GM12865 (cell line): ENCODE results near the gene IFITM2.

Source experiments
- DNase-seq: peaks from one replicate; pipeline ENCODE4 v3.0.0; 2010; ENCODE audit warnings: low read depth
- H3K4me3 ChIP-seq: 2 replicates; pipeline ENCODE4 v1.5.1; 2011; ENCODE audit warnings: mild to moderate bottlenecking, low read depth, low read length, control low read depth
- TF ChIP-seq, protein P1 (sequence below): IDR thresholded peaks from 2 replicates; pipeline ENCODE4 v1.5.1; 2011; ENCODE audit warnings: low read length, control low read depth, low read depth, inconsistent platforms; ENCODE audit not compliant: insufficient read depth; ENCODE audit errors: missing control alignments

IFITM2 gene

DNA sequence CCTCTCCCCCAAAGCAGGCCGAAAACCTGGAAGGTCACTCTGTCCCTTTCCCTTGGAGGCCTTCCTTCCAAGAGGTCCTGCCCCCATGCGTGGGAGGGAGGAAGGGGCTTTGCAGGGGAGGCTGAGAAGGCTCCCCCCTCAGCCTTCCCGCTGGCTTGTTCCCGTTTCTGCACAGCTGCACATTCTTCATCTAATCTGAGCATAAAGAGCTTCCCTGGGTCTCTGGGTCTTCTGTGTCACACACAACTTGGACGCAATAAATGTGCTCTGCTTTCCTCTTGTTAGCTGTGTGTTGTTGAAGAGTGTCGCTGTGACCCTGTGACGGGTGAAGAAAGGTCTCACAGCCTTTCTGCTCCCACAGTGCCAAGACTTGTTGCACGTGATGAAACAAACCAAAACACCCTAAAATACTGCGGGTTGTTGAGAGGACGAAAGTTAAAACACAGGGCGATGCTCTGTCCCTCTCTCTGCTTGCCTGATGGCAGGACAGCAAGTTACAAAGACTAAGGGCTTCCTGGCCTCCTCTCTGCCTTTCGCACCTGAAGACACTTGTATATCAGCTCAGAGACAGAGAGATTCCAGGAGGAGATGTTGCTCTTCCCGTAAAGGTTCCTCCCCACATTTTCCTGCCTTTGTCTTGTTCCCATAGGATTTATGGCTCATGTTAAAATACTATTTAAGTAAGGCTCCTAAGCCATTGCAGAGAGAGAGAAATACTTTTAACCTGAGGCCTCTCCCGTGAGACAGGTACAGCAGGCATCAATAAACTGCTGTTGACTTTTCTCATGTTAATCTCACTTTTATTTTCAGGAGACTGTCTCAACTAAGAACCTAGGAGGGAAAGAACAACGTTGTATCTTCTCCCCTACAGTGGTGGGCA lies 28.4 kb downstream of the IFITM2 start:
- DNase-seq = no peak
- no peak overlapping the region for H3K4me3 ChIP-seq
- TF ChIP-seq, protein P1, sequence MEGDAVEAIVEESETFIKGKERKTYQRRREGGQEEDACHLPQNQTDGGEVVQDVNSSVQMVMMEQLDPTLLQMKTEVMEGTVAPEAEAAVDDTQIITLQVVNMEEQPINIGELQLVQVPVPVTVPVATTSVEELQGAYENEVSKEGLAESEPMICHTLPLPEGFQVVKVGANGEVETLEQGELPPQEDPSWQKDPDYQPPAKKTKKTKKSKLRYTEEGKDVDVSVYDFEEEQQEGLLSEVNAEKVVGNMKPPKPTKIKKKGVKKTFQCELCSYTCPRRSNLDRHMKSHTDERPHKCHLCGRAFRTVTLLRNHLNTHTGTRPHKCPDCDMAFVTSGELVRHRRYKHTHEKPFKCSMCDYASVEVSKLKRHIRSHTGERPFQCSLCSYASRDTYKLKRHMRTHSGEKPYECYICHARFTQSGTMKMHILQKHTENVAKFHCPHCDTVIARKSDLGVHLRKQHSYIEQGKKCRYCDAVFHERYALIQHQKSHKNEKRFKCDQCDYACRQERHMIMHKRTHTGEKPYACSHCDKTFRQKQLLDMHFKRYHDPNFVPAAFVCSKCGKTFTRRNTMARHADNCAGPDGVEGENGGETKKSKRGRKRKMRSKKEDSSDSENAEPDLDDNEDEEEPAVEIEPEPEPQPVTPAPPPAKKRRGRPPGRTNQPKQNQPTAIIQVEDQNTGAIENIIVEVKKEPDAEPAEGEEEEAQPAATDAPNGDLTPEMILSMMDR = no peak

DNA sequence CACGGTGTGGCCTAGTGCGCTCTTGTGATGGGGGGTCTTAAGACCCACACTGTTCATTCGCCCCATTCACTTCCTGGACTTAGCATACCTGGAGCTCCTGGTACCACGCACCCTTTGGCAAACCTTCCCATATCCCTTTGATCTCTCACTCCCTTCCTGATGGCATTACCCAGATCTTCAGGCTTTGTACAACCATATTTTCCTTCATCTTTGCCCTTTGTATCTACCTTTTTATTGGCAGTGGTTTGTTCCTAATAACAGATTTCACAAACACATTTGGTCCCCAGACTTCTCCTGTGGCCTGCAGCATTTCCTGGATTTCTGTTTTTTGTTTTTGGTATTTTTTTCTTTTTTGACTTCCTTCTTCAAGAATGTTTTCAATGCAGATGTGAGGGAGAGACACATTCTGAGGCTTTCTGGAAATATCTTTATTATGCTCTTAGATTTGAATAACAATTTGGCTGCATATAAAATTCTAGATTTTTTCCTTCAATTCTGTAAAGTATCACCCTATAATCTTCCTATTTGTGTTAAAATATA lies 29.1 kb downstream of the IFITM2 start:
- H3K4me3 ChIP-seq = no peak overlapping the region
- no peak for DNase-seq
- TF ChIP-seq, protein P1 = no peak

DNA sequence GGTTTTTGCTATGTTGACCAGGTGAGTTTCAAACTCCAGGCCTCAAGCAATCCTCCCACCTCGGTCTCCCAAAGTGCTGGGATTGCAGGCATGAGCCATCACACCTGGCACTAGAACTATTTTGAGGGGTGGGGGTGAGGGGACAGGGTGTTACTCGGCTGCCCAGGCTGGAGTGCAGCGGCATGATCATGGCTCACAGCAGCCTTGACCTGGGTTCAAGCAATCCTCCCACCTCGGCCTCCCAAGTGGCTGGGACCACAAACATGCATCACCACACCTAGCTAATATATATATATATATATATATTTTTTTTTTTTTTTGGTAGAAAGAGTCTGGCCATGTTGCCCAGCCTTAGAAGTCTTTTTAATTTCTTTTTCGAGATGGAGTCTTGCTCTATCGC lies 30.1 kb downstream of the IFITM2 start:
- H3K4me3 ChIP-seq = no peak overlapping the region
- TF ChIP-seq, protein P1 = no peak
- DNase-seq = no peak

DNA sequence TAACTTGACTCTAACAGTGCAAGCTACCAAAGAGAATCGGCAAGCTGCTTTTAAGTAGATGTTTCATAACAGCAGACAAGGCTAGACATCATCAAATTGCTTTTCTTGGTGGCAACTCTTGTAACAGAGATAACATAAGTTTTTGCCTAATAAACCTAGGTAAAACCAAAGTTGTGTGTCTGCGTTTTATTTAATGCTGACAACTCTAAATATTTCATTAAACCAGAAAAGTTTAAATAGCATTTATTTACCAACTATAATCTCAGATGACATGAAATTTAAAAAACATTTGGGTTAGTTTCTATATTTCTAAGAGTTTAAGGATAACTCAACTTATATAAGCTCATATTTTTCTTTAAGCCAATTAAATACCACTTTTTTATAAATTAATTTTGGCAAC lies 32.3 kb downstream of the IFITM2 start:
- TF ChIP-seq, protein P1 = no peak
- DNase-seq = no peak
- H3K4me3 ChIP-seq = no peak overlapping the region

DNA sequence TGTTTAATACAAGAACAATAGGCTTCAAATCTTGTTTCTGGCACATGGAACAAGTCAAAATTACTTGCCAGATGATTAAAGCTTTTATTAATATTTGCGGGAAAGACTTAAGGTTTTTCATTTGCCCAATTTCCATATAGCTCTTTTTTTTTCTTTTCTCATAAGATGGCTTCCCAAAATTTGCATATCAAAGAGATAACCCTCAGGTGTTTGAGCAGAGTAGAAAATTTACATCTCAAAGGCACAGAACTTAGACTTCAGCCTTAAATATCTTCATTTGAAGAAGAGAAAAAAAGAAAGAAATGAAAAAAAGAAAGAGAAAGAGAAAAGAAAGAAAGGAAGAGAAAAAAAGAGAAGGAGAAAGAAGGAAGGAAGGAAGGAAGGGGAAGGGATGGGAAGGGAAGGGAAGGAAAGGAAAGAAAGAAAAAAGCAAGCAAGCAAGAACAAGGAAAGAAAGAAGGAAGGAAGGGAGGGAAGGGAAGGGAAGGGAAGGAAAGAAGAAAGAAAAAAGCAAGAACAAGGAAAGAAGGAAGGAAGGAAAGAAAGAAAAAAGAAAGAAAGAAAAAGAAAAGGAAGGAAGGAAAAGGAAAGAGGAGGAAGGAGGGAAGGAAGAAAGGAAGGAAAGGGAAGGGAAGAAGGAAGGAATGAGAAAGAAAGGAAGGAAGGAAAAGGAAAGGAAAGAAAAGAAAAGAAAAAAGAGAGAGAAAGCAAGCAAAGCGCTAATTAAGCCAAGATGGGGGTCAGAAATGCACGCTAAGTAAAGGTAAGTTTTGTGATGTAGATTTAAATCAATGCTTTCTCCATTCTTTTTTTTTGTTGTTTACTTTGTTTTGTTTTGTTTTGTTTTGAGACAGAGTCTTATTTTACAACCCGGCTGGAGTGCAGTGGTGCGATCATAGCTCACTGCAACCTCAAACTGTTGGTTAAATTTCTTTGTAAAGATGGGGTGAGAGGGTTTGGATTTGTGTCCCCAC lies 33.2 kb downstream of the IFITM2 start:
- H3K4me3 ChIP-seq = no peak overlapping the region
- DNase-seq = no peak
- TF ChIP-seq, protein P1 = no peak

DNA sequence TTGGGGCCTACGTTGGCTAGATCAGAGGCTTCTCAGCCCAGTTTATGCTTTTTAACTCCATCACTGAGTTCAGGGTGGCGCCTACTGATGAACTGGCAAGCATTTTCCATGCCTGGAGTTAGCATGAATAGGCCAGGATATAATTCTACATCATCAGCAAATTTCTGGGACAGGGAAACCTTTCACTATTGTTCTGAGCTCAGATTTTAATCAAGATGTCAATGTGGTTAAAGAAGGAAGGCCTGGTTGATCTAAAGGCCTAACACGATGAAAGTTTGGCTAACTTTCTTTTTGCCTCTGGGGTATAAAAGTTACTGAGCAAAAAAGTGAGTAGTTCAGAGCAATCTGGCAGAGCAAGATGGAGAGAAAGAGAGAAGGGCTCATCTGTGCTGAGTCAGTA lies 34.7 kb downstream of the IFITM2 start:
- H3K4me3 ChIP-seq = no peak overlapping the region
- TF ChIP-seq, protein P1 = no peak
- no peak for DNase-seq
